ENCODE measurements around the gene NTM.

NTM gene

DNA sequence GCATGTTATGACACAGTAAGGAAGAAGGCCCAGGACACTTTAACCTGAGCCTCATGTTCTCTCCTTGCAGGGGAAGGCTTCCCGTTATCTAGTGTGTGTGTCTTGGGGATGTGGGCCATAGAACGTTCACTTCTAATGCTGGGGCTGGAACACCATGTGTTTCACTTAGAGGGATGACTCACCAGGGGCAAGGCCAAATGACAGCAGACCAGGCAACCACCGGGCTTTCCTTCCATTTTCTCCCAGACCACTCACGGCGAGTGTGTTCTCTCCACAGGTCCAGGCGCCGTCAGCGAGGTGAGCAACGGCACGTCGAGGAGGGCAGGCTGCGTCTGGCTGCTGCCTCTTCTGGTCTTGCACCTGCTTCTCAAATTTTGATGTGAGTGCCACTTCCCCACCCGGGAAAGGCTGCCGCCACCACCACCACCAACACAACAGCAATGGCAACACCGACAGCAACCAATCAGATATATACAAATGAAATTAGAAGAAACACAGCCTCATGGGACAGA lies 964.4 kb downstream of the NTM start:
- no peak overlapping the region for H3K4me3 ChIP-seq (ENCODE audit: low read length)
- H3K27ac ChIP-seq (ENCODE audit: low read length): no peak overlapping the region
- no peaks in the 10 kb centered on the region for H3K4me1 ChIP-seq (ENCODE audit: insufficient read depth, low read length)
- no peaks in the 10 kb centered on the region for H3K9me3 ChIP-seq (ENCODE audit: insufficient read depth, low read depth, low read length)
- no peaks in the 10 kb centered on the region; the same call in 1 of the 2 replicates for H3K27me3 ChIP-seq (ENCODE audit: insufficient read depth, low read length)
- H3K9ac ChIP-seq (ENCODE audit: low read depth, low read length): no peak overlapping the region
- H3K36me3 ChIP-seq (ENCODE audit: insufficient read depth, low read depth, low read length): no peaks in the 10 kb centered on the region

DNA sequence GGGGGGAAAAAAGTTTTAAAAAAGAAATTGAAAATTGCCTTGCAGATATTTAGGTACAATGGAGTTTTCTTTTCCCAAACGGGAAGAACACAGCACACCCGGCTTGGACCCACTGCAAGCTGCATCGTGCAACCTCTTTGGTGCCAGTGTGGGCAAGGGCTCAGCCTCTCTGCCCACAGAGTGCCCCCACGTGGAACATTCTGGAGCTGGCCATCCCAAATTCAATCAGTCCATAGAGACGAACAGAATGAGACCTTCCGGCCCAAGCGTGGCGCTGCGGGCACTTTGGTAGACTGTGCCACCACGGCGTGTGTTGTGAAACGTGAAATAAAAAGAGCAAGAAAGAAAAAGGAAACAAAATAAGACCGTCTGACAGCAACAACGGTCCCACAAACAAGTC lies 964.9 kb downstream of the NTM start:
- H3K36me3 ChIP-seq (ENCODE audit: insufficient read depth, low read depth, low read length): no peaks in the 10 kb centered on the region
- no peak overlapping the region for H3K4me3 ChIP-seq (ENCODE audit: low read length)
- no peak overlapping the region for H3K9ac ChIP-seq (ENCODE audit: low read depth, low read length)
- no peaks in the 10 kb centered on the region; the same call in 1 of the 2 replicates for H3K27me3 ChIP-seq (ENCODE audit: insufficient read depth, low read length)
- H3K27ac ChIP-seq (ENCODE audit: low read length): no peak overlapping the region
- no peaks in the 10 kb centered on the region for H3K9me3 ChIP-seq (ENCODE audit: insufficient read depth, low read depth, low read length)
- H3K4me1 ChIP-seq (ENCODE audit: insufficient read depth, low read length): no peaks in the 10 kb centered on the region

DNA sequence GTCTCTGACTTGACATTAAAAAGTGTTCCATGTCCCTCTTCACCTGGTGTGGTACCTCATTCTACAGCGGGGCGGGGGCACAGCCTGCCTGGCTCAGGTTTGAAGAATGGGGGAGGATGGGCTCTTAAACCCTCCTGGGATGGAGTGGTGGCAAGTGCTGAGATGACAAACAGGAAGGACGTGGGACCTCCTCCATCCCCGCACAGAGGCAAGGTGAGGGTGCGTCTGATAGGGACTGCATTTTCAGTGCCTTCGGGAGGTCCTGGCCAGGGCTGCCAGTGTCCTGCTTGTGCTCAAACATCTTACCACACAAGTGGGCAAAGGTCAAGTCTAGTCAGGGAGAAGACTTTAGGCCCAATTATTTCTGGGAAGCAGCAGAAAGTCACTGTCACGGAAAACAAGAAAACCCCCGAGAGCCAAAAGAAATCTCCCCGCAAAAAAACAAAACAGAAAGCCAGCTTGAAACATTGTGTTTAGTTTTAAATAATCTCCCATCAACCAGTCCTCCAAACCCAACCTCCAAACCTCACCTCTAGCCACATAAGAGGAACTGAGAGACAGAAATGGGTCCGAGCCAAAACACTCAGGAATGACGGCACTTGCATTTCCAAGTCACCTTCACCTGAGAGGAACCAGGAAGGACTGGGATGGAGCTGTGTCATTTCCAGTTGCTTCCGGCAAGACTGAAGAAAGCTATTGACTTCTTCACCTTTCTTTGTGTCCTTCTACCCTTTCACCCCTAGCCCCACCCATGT lies 966.5 kb downstream of the NTM start:
- Histone ChIP-seq H3K9me3 (ENCODE audit: insufficient read depth, low read depth, low read length) (no peaks in the 10 kb centered on the region), H3K36me3 (ENCODE audit: insufficient read depth, low read depth, low read length) (no peaks in the 10 kb centered on the region), H3K4me1 (ENCODE audit: insufficient read depth, low read length) (no peaks in the 10 kb centered on the region), H3K4me3 (ENCODE audit: low read length) (no peak overlapping the region), H3K27me3 (ENCODE audit: insufficient read depth, low read length) (no peaks in the 10 kb centered on the region; the same call in 1 of the 2 replicates), H3K27ac (ENCODE audit: low read length) (no peak overlapping the region), H3K9ac (ENCODE audit: low read depth, low read length) (no peak overlapping the region)

DNA sequence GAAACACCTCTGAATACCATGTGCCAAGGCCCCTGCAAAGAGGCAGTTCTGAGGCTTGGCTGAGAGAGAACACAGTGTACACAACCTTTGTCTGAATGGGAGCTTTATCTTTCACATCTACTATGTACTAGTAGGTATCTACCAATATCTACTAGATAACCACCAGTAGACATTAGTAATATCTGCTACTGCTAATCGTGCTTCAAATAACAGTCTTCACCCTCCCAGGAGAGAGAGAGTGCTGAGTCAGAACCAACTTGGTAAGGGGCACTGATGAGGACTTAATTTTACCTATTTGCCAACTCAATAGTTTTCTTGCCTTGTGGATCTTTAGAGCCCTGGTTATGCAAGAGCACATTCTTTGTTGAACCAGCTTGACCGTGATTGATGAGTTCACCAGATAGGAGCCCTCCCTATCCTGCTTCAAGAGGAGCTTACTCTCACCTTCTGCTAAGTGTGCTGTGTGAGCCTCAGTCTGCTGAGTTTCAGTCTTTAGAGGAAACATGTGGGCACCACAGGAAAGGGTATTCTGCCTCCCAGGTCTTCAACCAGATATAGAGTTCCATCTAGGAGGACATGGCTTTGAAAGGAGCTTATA lies 967.5 kb downstream of the NTM start:
- no peaks in the 10 kb centered on the region; the same call in 1 of the 2 replicates for H3K27me3 ChIP-seq (ENCODE audit: insufficient read depth, low read length)
- H3K36me3 ChIP-seq (ENCODE audit: insufficient read depth, low read depth, low read length): no peaks in the 10 kb centered on the region
- H3K27ac ChIP-seq (ENCODE audit: low read length): no peak overlapping the region
- no peaks in the 10 kb centered on the region for H3K4me1 ChIP-seq (ENCODE audit: insufficient read depth, low read length)
- H3K9me3 ChIP-seq (ENCODE audit: insufficient read depth, low read depth, low read length): no peaks in the 10 kb centered on the region
- H3K9ac ChIP-seq (ENCODE audit: low read depth, low read length): no peak overlapping the region
- H3K4me3 ChIP-seq (ENCODE audit: low read length): no peak overlapping the region

DNA sequence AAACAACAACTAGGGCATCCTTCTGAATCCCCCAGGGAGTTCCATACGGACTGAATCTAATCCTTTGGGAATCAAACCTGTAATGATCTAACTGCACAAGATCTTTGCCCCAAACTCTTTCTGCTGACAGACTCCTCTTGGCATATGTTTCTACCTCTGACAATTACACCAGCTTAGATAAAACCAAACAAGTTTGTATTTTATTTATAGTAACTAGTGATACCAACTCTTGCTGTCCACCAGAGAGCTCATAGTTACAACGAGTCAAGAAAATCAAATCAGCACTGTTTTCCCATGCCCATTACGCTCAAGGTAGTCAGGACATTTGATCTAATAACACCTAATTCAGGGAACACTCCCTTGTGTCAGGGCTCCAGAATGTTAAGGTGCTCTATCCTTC lies 972.0 kb downstream of the NTM start:
- H3K4me1 ChIP-seq (ENCODE audit: insufficient read depth, low read length): peaks cover under 1% of the 10 kb centered on the region; the same call in 1 of the 2 replicates

DNA sequence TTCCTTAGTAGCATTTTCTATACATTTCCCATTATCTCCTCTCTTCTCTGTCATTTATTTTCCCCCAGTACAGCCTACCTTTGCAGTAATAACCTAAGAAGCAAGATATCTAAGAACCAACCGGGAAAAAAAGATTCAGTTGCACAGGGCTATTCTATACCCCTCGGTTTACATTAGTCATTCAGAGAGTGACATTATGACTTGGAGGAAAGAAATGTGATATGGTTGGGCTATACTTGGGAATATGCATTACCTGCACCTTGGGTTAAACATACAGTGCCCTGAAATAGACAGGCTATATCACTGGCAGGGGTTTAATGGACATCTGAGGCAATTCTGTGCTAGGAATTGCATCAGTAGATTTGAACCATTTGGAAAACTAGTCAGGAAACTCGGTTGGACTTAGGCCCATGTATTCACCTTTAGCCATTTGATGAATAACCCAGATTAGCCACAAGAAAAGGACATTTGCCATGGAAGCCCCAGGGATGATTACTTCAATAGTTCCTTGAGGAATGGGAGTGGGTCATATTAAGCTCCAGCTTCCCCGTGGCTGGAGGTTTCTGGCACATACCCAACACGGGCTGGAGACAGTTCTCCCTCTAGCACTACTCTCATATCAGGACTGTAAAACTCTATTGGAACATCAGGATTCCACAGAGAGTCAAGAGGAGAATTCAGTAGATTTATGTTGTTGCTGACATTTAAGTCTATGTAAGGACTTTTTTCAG lies 973.2 kb downstream of the NTM start:
- Histone ChIP-seq H3K4me1 (ENCODE audit: insufficient read depth, low read length) (peaks cover 6% of the 10 kb centered on the region; the same call in 1 of the 2 replicates), H3K4me3 (ENCODE audit: low read length) (no peak overlapping the region), H3K27me3 (ENCODE audit: insufficient read depth, low read length) (no peaks in the 10 kb centered on the region), H3K36me3 (ENCODE audit: insufficient read depth, low read depth, low read length) (no peaks in the 10 kb centered on the region), H3K9ac (ENCODE audit: low read depth, low read length) (no peak overlapping the region), H3K27ac (ENCODE audit: low read length) (no peak overlapping the region), H3K9me3 (ENCODE audit: insufficient read depth, low read depth, low read length) (no peaks in the 10 kb centered on the region)

More for the DNA sequence above, 972.0 kb downstream of the NTM start:
- no peak overlapping the region for H3K27ac ChIP-seq (ENCODE audit: low read length)
- no peaks in the 10 kb centered on the region for H3K36me3 ChIP-seq (ENCODE audit: insufficient read depth, low read depth, low read length)
- no peak overlapping the region for H3K4me3 ChIP-seq (ENCODE audit: low read length)
- no peak overlapping the region for H3K9ac ChIP-seq (ENCODE audit: low read depth, low read length)
- no peaks in the 10 kb centered on the region; the same call in 1 of the 2 replicates for H3K27me3 ChIP-seq (ENCODE audit: insufficient read depth, low read length)
- H3K9me3 ChIP-seq (ENCODE audit: insufficient read depth, low read depth, low read length): no peaks in the 10 kb centered on the region

DNA sequence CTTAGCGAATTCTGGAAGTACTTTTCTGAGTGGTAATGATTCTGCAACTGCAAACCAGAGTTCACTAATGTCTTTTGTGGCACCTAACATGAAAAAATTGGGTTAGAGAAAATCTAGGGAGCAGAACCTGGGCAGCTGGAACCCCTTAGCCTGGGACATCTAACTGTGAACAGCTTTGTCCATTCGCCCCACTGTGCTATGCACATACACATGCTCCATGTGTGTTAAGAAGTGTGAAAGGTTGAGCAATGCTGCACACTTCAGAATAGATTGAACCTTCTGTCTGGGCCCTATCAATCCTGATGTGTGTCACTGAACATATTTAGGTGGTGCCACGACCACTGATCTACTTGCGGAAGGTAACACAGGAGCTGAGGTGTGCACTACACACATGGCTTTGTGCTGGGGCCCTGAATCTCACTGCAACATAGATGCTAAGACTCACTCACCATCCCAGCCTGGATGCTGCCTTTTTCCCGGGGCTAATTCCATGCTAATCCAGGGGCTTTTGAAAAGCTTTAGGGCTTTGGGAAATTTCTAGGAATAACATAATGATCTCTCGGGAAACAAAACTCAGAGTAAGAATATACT lies 976.2 kb downstream of the NTM start:
- Histone ChIP-seq H3K4me3 (ENCODE audit: low read length) (no peak overlapping the region), H3K27ac (ENCODE audit: low read length) (no peak overlapping the region), H3K4me1 (ENCODE audit: insufficient read depth, low read length) (peaks cover 6% of the 10 kb centered on the region; the same call in 1 of the 2 replicates), H3K9ac (ENCODE audit: low read depth, low read length) (no peak overlapping the region), H3K9me3 (ENCODE audit: insufficient read depth, low read depth, low read length) (no peaks in the 10 kb centered on the region), H3K36me3 (ENCODE audit: insufficient read depth, low read depth, low read length) (no peaks in the 10 kb centered on the region), H3K27me3 (ENCODE audit: insufficient read depth, low read length) (no peaks in the 10 kb centered on the region)

DNA sequence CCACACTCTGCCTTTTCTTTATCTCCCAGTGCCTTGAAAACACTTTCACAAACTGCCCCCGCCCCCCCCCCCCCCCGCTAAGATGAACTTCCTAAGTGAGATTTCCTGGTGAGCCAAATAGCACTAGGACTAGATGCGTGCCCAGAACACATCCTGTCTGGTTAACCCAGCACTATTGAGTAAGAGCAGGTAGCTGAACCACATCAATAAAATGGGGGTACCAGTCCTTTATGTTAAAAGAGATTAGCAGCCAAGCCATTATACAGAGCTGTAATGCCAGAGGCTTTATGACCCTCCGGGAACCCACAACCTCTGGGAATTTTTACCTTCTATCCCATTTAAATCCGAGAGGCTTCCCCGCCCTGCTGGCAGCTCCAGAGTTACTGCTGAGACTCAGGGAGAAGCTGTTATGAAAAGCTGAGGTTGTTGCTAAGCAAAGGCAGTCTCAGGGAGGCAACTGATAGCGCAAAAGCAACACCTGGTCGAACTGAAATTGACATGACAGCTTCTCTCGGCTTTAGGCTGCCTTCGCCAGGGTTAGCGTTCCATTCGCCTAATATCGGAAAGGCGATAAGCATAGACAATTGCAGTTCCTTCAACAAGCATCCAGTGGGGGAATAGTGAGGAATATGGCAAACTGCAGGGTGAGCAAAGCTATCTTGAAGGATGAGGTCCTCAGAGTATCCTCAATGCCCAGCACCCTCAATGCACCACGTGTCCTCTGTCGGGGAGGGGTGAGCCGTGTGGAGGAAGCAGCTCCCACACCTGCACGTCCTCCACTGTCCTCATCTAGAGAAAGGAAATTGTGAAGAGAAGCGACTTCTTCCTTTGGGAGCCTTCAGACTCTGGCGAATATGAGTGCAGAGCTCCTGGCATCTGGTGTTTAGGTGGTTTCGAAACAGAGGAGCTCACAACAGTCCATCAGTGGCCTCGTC lies 977.0 kb downstream of the NTM start:
- no peak overlapping the region for H3K9ac ChIP-seq (ENCODE audit: low read depth, low read length)
- no peak overlapping the region for H3K27ac ChIP-seq (ENCODE audit: low read length)
- H3K4me1 ChIP-seq (ENCODE audit: insufficient read depth, low read length): peaks cover 6% of the 10 kb centered on the region; the same call in 1 of the 2 replicates
- H3K4me3 ChIP-seq (ENCODE audit: low read length): no peak overlapping the region
- no peaks in the 10 kb centered on the region for H3K36me3 ChIP-seq (ENCODE audit: insufficient read depth, low read depth, low read length)
- no peaks in the 10 kb centered on the region for H3K9me3 ChIP-seq (ENCODE audit: insufficient read depth, low read depth, low read length)
- no peaks in the 10 kb centered on the region for H3K27me3 ChIP-seq (ENCODE audit: insufficient read depth, low read length)

DNA sequence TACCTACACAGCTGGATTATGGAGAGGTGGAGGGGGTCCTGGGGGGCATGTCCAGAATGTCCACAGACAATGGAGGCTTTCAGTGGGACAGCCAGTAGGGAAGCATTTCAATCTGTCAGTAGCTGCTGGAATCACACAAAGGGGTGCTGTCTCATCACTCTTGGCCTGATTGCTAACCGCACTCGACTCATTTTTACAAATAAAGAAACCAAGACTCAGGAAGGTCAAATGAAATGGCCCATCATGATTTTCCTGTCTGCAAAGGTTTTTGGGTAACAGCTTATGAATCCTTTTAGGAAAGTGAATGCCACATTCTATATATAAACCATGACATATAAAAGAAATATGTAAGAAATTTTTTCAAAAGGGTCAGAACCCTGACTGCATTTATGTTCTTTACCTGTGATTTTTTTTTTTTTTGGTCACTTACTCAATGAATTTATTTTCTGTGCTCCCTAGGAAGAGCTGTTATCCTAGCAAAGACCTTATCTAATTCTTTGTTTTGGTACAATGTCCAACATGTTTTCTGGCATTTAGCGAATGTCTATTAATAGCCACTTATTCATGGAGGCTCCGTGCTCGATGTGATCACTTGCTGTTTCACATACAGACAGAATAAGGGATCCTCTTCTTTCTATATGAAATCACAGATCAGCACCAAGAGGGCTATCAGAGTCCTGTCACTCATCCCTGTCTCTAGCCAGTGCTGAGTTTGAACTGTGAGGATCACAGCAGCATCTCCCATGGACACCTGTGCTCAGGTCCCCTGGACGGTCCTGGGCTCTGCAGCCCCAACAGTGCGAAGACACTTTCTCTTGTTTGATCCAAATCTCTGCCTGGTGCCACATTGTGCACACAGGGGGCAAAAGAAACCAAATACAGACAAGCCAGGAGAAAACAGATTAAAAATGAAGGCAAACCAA lies 979.7 kb downstream of the NTM start:
- Histone ChIP-seq H3K27me3 (ENCODE audit: insufficient read depth, low read length) (no peaks in the 10 kb centered on the region; the same call in 1 of the 2 replicates), H3K4me1 (ENCODE audit: insufficient read depth, low read length) (peaks cover 6% of the 10 kb centered on the region; the same call in 1 of the 2 replicates), H3K4me3 (ENCODE audit: low read length) (no peak overlapping the region), H3K9ac (ENCODE audit: low read depth, low read length) (no peak overlapping the region), H3K36me3 (ENCODE audit: insufficient read depth, low read depth, low read length) (no peaks in the 10 kb centered on the region), H3K9me3 (ENCODE audit: insufficient read depth, low read depth, low read length) (no peaks in the 10 kb centered on the region), H3K27ac (ENCODE audit: low read length) (no peak overlapping the region)

DNA sequence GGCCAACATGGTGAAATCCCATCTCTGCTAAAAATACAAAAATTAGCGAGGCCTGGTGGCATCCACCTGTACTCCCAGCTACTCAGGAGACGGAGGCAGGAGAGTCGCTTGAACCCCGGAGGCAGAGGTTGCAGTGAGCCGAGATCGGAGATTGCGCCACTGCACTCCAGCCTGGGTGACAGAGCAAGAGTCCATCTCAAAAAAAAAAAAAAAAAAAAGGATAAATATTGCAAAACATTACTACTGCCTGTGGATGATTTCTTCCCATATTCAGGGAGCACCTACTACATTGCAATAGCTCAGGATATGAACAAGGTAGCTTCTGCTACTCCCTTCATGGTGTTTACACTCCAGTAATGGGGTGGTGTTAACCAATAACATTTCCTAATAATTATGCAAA lies 980.6 kb downstream of the NTM start:
- no peaks in the 10 kb centered on the region; the same call in 1 of the 2 replicates for H3K27me3 ChIP-seq (ENCODE audit: insufficient read depth, low read length)
- H3K27ac ChIP-seq (ENCODE audit: low read length): no peak overlapping the region
- H3K9me3 ChIP-seq (ENCODE audit: insufficient read depth, low read depth, low read length): no peaks in the 10 kb centered on the region
- no peak overlapping the region for H3K9ac ChIP-seq (ENCODE audit: low read depth, low read length)
- H3K36me3 ChIP-seq (ENCODE audit: insufficient read depth, low read depth, low read length): no peaks in the 10 kb centered on the region
- H3K4me3 ChIP-seq (ENCODE audit: low read length): no peak overlapping the region
- H3K4me1 ChIP-seq (ENCODE audit: insufficient read depth, low read length): peaks cover 6% of the 10 kb centered on the region; the same call in 1 of the 2 replicates

Data from iPS-20b (cell line).